Activated CD8-positive, alpha-beta memory T cell treated with anti-CD3 and anti-CD28 coated beads for 1 hour (primary cell): ENCODE results near the gene SNRNP27.
"Not testable (repeated sequence)": the region's sequence is repeated elsewhere in the genome, so short reads cannot be mapped to it uniquely, and the experiment has no call there.

Experiments used
- DNase-seq, 2 donors: peaks; one replicate each; pipeline ENCODE4 v3.0.0-alpha.2; 2020; ENCODE audit warnings: low read depth in 1 of 2; ENCODE audit errors: extremely low read depth in 1 of 2

SNRNP27 gene

GRCh38 chr2:69893684-69894551 lies at the start of gene SNRNP27:
SNRNP27 (plus strand) TSS chr2:69893956; CDS start chr2:69893985, 29 bp downstream.
- DNase-seq, result peak; percentile 57 to 60

GRCh38 chr2:69843993-69844392 lies 49.8 kb upstream of the SNRNP27 start:
- no peak for DNase-seq

GRCh38 chr2:69844560-69844959 lies 49.2 kb upstream of the SNRNP27 start:
- no peak for DNase-seq

- no peak for DNase-seq
Measured at GRCh38 chr2:69846182-69847067, 47.3 kb upstream of the SNRNP27 start.

- DNase-seq, result no peak
Measured at GRCh38 chr2:69847068-69847828, 46.5 kb upstream of the SNRNP27 start.

GRCh38 chr2:69848186-69848790 lies 45.5 kb upstream of the SNRNP27 start:
- DNase-seq, result no peak

GRCh38 chr2:69858261-69858660 lies 35.5 kb upstream of the SNRNP27 start:
- no peak for DNase-seq

- no peak for DNase-seq
Measured at GRCh38 chr2:69863298-69863697, 30.5 kb upstream of the SNRNP27 start.

GRCh38 chr2:69888451-69888850 lies 5.3 kb upstream of the SNRNP27 start:
- DNase-seq, result no peak

- DNase-seq, result no peak
Measured at GRCh38 chr2:69889302-69889701, 4.5 kb upstream of the SNRNP27 start.

- DNase-seq, result no peak
Measured at GRCh38 chr2:69890881-69891280, 2.9 kb upstream of the SNRNP27 start.

- not testable (repeated sequence) for DNase-seq
Measured at GRCh38 chr2:69892838-69893424, 825 bp upstream of the SNRNP27 start.

- DNase-seq, result not testable (repeated sequence)
Measured at GRCh38 chr2:69894737-69895136, 981 bp downstream of the SNRNP27 start.

GRCh38 chr2:69902213-69902922 lies 8.6 kb downstream of the SNRNP27 start:
- no peak for DNase-seq

GRCh38 chr2:69907216-69907615 lies 13.5 kb downstream of the SNRNP27 start:
- DNase-seq, result no peak

- no peak for DNase-seq
Measured at GRCh38 chr2:69911985-69912563, 18.3 kb downstream of the SNRNP27 start.

GRCh38 chr2:69914164-69914949 lies 20.6 kb downstream of the SNRNP27 start:
- peak in 1 of 2 donors; percentile 13 for DNase-seq
